Measurements from ENCODE around the gene NFXL1.

DNA sequence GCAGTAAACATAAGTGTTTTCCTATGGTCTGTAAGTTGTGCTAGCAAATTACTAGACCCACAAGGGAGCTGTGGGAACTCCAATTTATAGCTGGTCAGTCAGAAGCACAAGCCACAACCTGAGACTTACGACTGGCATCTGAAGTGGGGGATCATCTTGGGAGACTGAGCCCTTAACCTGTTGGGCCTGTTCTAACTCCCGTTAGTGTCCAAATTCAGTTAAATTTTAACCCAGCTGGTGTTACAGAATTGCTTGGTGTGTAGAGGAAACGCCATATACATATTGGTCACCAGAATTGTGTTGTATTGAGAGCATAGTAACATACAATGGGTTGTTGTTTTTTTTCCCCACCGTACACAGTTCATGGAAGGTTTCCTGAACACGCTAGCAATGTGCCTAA is 25.1 kb upstream of the NFXL1 start:
- TF ChIP-seq, protein P1, sequence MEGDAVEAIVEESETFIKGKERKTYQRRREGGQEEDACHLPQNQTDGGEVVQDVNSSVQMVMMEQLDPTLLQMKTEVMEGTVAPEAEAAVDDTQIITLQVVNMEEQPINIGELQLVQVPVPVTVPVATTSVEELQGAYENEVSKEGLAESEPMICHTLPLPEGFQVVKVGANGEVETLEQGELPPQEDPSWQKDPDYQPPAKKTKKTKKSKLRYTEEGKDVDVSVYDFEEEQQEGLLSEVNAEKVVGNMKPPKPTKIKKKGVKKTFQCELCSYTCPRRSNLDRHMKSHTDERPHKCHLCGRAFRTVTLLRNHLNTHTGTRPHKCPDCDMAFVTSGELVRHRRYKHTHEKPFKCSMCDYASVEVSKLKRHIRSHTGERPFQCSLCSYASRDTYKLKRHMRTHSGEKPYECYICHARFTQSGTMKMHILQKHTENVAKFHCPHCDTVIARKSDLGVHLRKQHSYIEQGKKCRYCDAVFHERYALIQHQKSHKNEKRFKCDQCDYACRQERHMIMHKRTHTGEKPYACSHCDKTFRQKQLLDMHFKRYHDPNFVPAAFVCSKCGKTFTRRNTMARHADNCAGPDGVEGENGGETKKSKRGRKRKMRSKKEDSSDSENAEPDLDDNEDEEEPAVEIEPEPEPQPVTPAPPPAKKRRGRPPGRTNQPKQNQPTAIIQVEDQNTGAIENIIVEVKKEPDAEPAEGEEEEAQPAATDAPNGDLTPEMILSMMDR (IDR thresholded peaks at IDR 0.05): no peak
- no peak for TF ChIP-seq POLR2A (IDR thresholded peaks at IDR 0.05)
